GM12891 (cell line): ENCODE measurements around the gene EVI5.

ENCODE experiments used
- POLR2A ChIP-seq: IDR thresholded peaks from 2 replicates; pipeline ENCODE4 v1.6.1; 2011; ENCODE audit warnings: low read depth, low read length, control low read depth
- POLR2AphosphoS5 ChIP-seq: IDR thresholded peaks from 2 replicates; pipeline ENCODE4 v1.6.1; 2011; ENCODE audit warnings: low read depth, low read length, control low read depth
- POU2F2 ChIP-seq: IDR thresholded peaks from 2 replicates; pipeline ENCODE4 v1.6.1; 2011; ENCODE audit warnings: low read depth, mild to moderate bottlenecking, control low read depth, low read length, moderate library complexity
- SPI1 ChIP-seq: IDR thresholded peaks from 2 replicates; pipeline ENCODE4 v1.6.1; 2011; ENCODE audit warnings: low read depth, low read length, control low read depth
- TAF1 ChIP-seq: IDR thresholded peaks from 2 replicates; pipeline ENCODE4 v1.6.1; 2011; ENCODE audit warnings: low read depth, low read length, control low read depth

- TF ChIP-seq POLR2A (no peak), TAF1 (no peak), POLR2AphosphoS5 (no peak), POU2F2 (no peak), SPI1 (no peak)
Observed at GRCh38 chr1:92804721-92805201, 19.9 kb upstream of the EVI5 start.
